ENCODE data around the gene FAAP20. TPM values are rescaled to one million over a fixed set of nuclear protein-coding genes. Genes with fewer than 3 reads are reported as not detected.

FAAP20 gene
- total and polyA plus RNA-seq, 2 of the 8 experiments (the other 6 are each of a cell fraction or from before 2014, with no cell fraction given) = 58.4 to 99.8 TPM

GRCh38 chr1:2242814-2243725 lies 48.5 kb upstream of the FAAP20 start (continued):
- no peak for TF ChIP-seq RFX5 (IDR thresholded peaks at IDR 0.05; ENCODE audit: borderline replicate concordance, low read depth, low read length)
- TF ChIP-seq TAF1 (IDR thresholded peaks at IDR 0.05; ENCODE audit: low read depth, low read length) = no peak

Measured in H1 (cell line).